GM12864 (cell line): Measurements from ENCODE around the gene MSI2.

Source experiments
- DNase-seq: peaks from one replicate; pipeline ENCODE4 v3.0.0-alpha.2; 2011; ENCODE audit warnings: low read depth
- H3K4me3 ChIP-seq: 2 replicates; pipeline ENCODE4 v1.5.1; 2011; ENCODE audit warnings: mild to moderate bottlenecking, low read depth, low read length, control low read depth
- CTCF ChIP-seq: IDR thresholded peaks from 2 replicates; pipeline ENCODE4 v1.5.1; 2011; ENCODE audit warnings: low read depth, mild to moderate bottlenecking, moderate library complexity, low read length, control low read depth, inconsistent platforms; ENCODE audit errors: missing control alignments

Gene MSI2

GRCh38 chr17:57672971-57673370 is 416.6 kb downstream of the MSI2 start:
- no peak overlapping the region for H3K4me3 ChIP-seq
- no peak for TF ChIP-seq CTCF
- no peak for DNase-seq

- no peak for TF ChIP-seq CTCF
- no peak overlapping the region for H3K4me3 ChIP-seq
- DNase-seq, result no peak
Measured at GRCh38 chr17:57674894-57675293, 418.6 kb downstream of the MSI2 start.

- TF ChIP-seq CTCF, result no peak
- no peak for DNase-seq
- no peak overlapping the region for H3K4me3 ChIP-seq
Measured at GRCh38 chr17:57675427-57676387, 419.4 kb downstream of the MSI2 start.

GRCh38 chr17:57676543-57676942 is 420.2 kb downstream of the MSI2 start:
- no peak for TF ChIP-seq CTCF
- no peak for DNase-seq
- no peak overlapping the region for H3K4me3 ChIP-seq

GRCh38 chr17:57677301-57677700 is 421.0 kb downstream of the MSI2 start:
- no peak overlapping the region for H3K4me3 ChIP-seq
- TF ChIP-seq CTCF, result no peak
- DNase-seq, result no peak

- no peak for TF ChIP-seq CTCF
- no peak overlapping the region for H3K4me3 ChIP-seq
- no peak for DNase-seq
Measured at GRCh38 chr17:57677858-57678257, 421.5 kb downstream of the MSI2 start.

- TF ChIP-seq CTCF, result no peak
- DNase-seq, result no peak
- H3K4me3 ChIP-seq, result no peak overlapping the region
Measured at GRCh38 chr17:57678393-57678792, 422.1 kb downstream of the MSI2 start.
